ENCODE data around the gene RIIAD1. TPM values are rescaled to one million over a fixed set of nuclear protein-coding genes. Genes with fewer than 3 reads are reported as not detected.

Gene RIIAD1, protein sequence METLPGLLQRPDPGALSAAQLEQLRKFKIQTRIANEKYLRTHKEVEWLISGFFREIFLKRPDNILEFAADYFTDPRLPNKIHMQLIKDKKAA
- polyA plus RNA-seq: not detected in 3 replicates
- not detected for polyA plus RNA-seq (2011; ENCODE audit: low read depth)
- not detected in 2 replicates for polyA plus RNA-seq (2011; cell fraction: cytosol; rRNA removed)
- polyA plus RNA-seq (2011; cell fraction: nucleus; rRNA removed): not detected in 2 replicates
- polyA plus RNA-seq (2012; ENCODE audit: low replicate concordance): not detected in 2 replicates
- polyA minus RNA-seq: not detected in 3 replicates
- polyA minus RNA-seq (2011; cell fraction: cytosol; rRNA and poly(A)+ RNA removed): not detected
- not detected in 2 replicates for polyA minus RNA-seq (2011; cell fraction: nucleus; rRNA and poly(A)+ RNA removed)

DNA sequence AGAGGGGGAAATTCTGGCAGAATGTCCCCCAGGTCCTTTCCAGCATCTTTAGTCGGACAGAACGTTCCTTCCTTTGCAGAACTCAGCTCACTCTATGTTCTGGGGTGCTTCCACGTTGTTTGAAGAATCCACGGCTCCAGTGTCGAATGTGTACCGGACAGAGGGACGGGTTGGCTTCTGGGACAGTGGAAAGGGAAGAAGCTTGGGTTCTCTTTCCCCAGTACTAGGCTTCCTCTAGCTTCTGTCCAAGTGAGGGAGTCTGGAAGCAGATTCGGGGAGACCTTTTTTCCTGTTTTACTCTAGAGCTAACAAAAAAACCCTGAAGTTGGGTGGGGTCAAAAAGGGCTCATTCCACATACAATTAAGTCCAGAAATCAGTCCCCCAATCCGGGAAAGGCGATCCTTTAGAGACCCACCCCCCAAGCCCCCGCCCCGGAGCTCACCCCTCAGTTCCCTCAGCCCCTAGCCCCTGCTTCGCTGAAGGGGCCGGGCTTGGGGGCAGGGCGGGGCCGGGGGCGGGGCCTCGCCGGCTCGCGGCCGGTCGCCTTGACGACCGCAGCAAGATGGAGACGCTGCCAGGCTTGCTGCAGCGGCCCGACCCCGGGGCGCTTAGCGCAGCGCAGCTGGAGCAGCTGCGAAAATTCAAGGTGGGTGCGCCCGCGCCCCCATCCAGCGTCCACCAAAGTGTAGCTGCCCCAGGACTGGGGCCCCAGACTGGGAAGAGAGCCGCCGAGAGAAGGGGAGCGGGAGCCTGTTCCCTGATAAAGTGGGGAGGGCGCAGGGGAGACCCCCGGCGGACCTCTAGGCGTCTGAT lies at the start of gene RIIAD1:
RIIAD1 (plus strand) TSS at position 549 of the 814 bp plus-strand sequence; CDS start at position 564, 15 bp downstream.
- no peaks in the 10 kb centered on the region for H3K9me1 ChIP-seq (ENCODE audit: control insufficient read depth, extremely low read depth, insufficient read depth, low read length)
- peaks cover 4% of the 10 kb centered on the region for H3K4me1 ChIP-seq (ENCODE audit: control insufficient read depth, extremely low read depth, insufficient read depth, low read length)
- no peak within 1 kb of the TSS for H3K4me3 ChIP-seq (ENCODE audit: control insufficient read depth in 2 of 3, extremely low read depth in 1 of 3, insufficient read depth in 2 of 3, low read depth in 1 of 3, low read length in 3 of 3)
- H3K9ac ChIP-seq (ENCODE audit: control insufficient read depth, extremely low read depth, insufficient read depth, low read length): no peak within 1 kb of the TSS
- no peaks in the 10 kb centered on the region for H3K9me3 ChIP-seq (ENCODE audit: control insufficient read depth, low read depth, low read length)
- H3K4me2 ChIP-seq (ENCODE audit: control insufficient read depth, extremely low read depth, insufficient read depth, low read depth, low read length): peak within 1 kb of the TSS; percentile 49
- no peak within 1 kb of the TSS for H2AFZ ChIP-seq (ENCODE audit: control insufficient read depth, low read length)
- H3K27ac ChIP-seq (ENCODE audit: control insufficient read depth, insufficient read depth, low read length): no peak within 1 kb of the TSS
- no peaks in the 10 kb centered on the region for H4K20me1 ChIP-seq (ENCODE audit: control insufficient read depth, extremely low read depth, insufficient read depth, low read length)
- no peaks in the 10 kb centered on the region for H3K36me3 ChIP-seq (ENCODE audit: control insufficient read depth in 2 of 2, extremely low read depth in 1 of 2, insufficient read depth in 2 of 2, low read length in 2 of 2)
- no peak for FAIRE-seq
- peaks cover 53% of the 10 kb centered on the region for H3K27me3 ChIP-seq (ENCODE audit: control insufficient read depth, extremely low read depth, insufficient read depth, low read length)
- no peak for DNase-seq (ENCODE audit: low read depth, low spot score)
- dilution Hi-C loops (cut with MboI; ENCODE audit: extremely low pct_ligation_motif_present, low sequenced_read_pairs): no loop called here
- TF ChIP-seq, protein P1, sequence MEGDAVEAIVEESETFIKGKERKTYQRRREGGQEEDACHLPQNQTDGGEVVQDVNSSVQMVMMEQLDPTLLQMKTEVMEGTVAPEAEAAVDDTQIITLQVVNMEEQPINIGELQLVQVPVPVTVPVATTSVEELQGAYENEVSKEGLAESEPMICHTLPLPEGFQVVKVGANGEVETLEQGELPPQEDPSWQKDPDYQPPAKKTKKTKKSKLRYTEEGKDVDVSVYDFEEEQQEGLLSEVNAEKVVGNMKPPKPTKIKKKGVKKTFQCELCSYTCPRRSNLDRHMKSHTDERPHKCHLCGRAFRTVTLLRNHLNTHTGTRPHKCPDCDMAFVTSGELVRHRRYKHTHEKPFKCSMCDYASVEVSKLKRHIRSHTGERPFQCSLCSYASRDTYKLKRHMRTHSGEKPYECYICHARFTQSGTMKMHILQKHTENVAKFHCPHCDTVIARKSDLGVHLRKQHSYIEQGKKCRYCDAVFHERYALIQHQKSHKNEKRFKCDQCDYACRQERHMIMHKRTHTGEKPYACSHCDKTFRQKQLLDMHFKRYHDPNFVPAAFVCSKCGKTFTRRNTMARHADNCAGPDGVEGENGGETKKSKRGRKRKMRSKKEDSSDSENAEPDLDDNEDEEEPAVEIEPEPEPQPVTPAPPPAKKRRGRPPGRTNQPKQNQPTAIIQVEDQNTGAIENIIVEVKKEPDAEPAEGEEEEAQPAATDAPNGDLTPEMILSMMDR (optimal IDR thresholded peaks at IDR 0.05 in 1 of 3, IDR thresholded peaks at IDR 0.05 in 1 of 3, conservative IDR thresholded peaks at IDR 0.05 in 1 of 3; ENCODE audit: extremely low read depth in 1 of 3, insufficient read depth in 2 of 3, low read length in 3 of 3): no peak
- no peak for TF ChIP-seq EZH2 (IDR thresholded peaks at IDR 0.05; ENCODE audit: low read length)
- H3K79me2 ChIP-seq (ENCODE audit: control insufficient read depth, insufficient read depth, low read length): no peaks in the 10 kb centered on the region

DNA sequence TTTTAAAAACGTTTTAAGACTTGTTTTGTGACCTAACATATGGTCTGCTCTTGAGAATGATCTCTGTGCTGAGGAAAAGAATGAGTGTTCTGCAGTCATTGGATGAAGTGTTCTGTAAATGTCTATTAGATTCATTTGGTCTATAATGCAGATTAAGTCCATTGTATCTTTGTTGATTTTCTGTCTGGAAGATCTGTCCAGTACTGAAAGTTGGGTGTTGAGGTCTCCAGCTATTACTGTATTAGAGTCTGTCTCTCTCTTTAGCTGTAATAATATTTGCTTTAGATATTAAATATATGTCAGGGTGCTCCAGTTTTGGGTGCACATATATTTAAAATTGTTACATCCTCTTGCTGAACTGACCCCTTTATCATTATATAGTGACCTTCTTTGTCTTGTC lies 47.9 kb upstream of the RIIAD1 start:
- Histone ChIP-seq H3K4me1 (ENCODE audit: control insufficient read depth, extremely low read depth, insufficient read depth, low read length) (no peaks in the 10 kb centered on the region), H3K79me2 (ENCODE audit: control insufficient read depth, insufficient read depth, low read length) (no peaks in the 10 kb centered on the region), H3K27ac (ENCODE audit: control insufficient read depth, insufficient read depth, low read length) (no peak overlapping the region), H3K36me3 (ENCODE audit: control insufficient read depth in 2 of 2, extremely low read depth in 1 of 2, insufficient read depth in 2 of 2, low read length in 2 of 2) (peaks cover 0 to 2% of the 10 kb centered on the region in 2 experiments), H3K4me3 (ENCODE audit: control insufficient read depth in 2 of 3, extremely low read depth in 1 of 3, insufficient read depth in 2 of 3, low read depth in 1 of 3, low read length in 3 of 3) (no peak overlapping the region), H3K9ac (ENCODE audit: control insufficient read depth, extremely low read depth, insufficient read depth, low read length) (no peak overlapping the region), H4K20me1 (ENCODE audit: control insufficient read depth, extremely low read depth, insufficient read depth, low read length) (no peaks in the 10 kb centered on the region), H2AFZ (ENCODE audit: control insufficient read depth, low read length) (no peak overlapping the region), H3K9me3 (ENCODE audit: control insufficient read depth, low read depth, low read length) (no peaks in the 10 kb centered on the region), H3K9me1 (ENCODE audit: control insufficient read depth, extremely low read depth, insufficient read depth, low read length) (no peaks in the 10 kb centered on the region), H3K27me3 (ENCODE audit: control insufficient read depth, extremely low read depth, insufficient read depth, low read length) (no peaks in the 10 kb centered on the region), H3K4me2 (ENCODE audit: control insufficient read depth, extremely low read depth, insufficient read depth, low read depth, low read length) (no peak overlapping the region)
- TF ChIP-seq, protein P1 (optimal IDR thresholded peaks at IDR 0.05 in 1 of 3, IDR thresholded peaks at IDR 0.05 in 1 of 3, conservative IDR thresholded peaks at IDR 0.05 in 1 of 3; ENCODE audit: extremely low read depth in 1 of 3, insufficient read depth in 2 of 3, low read length in 3 of 3): no peak
- no peak for TF ChIP-seq EZH2 (IDR thresholded peaks at IDR 0.05; ENCODE audit: low read length)
- no peak for FAIRE-seq
- dilution Hi-C loops (cut with MboI; ENCODE audit: extremely low pct_ligation_motif_present, low sequenced_read_pairs): no loop called here
- DNase-seq (ENCODE audit: low read depth, low spot score): no peak

Measured in keratinocyte (primary cell).